Measurements from ENCODE around the gene SLC10A7.

GRCh38 chr4:146245246-146245645 is 276.5 kb downstream of the SLC10A7 start:
- no peak for TF ChIP-seq EZH2 (IDR thresholded peaks at IDR 0.05; ENCODE audit: low read length, missing control alignments)
- TF ChIP-seq, protein P1, sequence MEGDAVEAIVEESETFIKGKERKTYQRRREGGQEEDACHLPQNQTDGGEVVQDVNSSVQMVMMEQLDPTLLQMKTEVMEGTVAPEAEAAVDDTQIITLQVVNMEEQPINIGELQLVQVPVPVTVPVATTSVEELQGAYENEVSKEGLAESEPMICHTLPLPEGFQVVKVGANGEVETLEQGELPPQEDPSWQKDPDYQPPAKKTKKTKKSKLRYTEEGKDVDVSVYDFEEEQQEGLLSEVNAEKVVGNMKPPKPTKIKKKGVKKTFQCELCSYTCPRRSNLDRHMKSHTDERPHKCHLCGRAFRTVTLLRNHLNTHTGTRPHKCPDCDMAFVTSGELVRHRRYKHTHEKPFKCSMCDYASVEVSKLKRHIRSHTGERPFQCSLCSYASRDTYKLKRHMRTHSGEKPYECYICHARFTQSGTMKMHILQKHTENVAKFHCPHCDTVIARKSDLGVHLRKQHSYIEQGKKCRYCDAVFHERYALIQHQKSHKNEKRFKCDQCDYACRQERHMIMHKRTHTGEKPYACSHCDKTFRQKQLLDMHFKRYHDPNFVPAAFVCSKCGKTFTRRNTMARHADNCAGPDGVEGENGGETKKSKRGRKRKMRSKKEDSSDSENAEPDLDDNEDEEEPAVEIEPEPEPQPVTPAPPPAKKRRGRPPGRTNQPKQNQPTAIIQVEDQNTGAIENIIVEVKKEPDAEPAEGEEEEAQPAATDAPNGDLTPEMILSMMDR (conservative IDR thresholded peaks at IDR 0.05 in 1 of 2, IDR thresholded peaks at IDR 0.05 in 1 of 2; ENCODE audit: low read depth in 1 of 2, low read length in 2 of 2), result no peak
